ENCODE measurements around the gene UBE2G1. TPM values are rescaled to one million over a fixed set of nuclear protein-coding genes. Genes with fewer than 3 reads are reported as not detected.

The UBE2G1 gene
- total and polyA plus RNA-seq, 4 donors: 19.9 to 25.3 (median 21.3) TPM

GRCh38 chr17:4319221-4319620 lies 47.3 kb downstream of the UBE2G1 start:
- 96% methylated on average over 4 of the region's 4 CpGs for WGBS
- no peak for DNase-seq (ENCODE audit: low spot score)
- H3K4me3 ChIP-seq (ENCODE audit: low read depth in 1 of 3, low read length in 3 of 3): no peak overlapping the region
- TF ChIP-seq EGR1 (IDR thresholded peaks at IDR 0.05; ENCODE audit: low read depth in 2 of 2): no peak
- no peak for TF ChIP-seq CTCF (IDR thresholded peaks at IDR 0.05; ENCODE audit: low read depth, low read length, missing input control)
- TF ChIP-seq RXRA (IDR thresholded peaks at IDR 0.05): no peak
- TF ChIP-seq HNF4A (conservative IDR thresholded peaks at IDR 0.05): no peak
- no peak for TF ChIP-seq NR2F2 (IDR thresholded peaks at IDR 0.05)
- no peak for TF ChIP-seq MAX (IDR thresholded peaks at IDR 0.05)
- TF ChIP-seq ZBTB33 (IDR thresholded peaks at IDR 0.05): no peak
- no peak for TF ChIP-seq RAD21 (IDR thresholded peaks at IDR 0.05)
- peaks cover 0 to 23% (median 8%) of the 10 kb centered on the region in 4 donors for H3K4me1 ChIP-seq (ENCODE audit: control insufficient read depth in 4 of 4, insufficient read depth in 4 of 4, low read length in 3 of 4)
- H3K27ac ChIP-seq (ENCODE audit: low read depth in 1 of 2, low read length in 2 of 2): no peak overlapping the region
- H3K27me3 ChIP-seq (ENCODE audit: control insufficient read depth in 4 of 4, insufficient read depth in 4 of 4, low read length in 3 of 4): no peaks in the 10 kb centered on the region
- H3K9me3 ChIP-seq (ENCODE audit: control insufficient read depth in 4 of 4, low read length in 3 of 4): no peaks in the 10 kb centered on the region
- H3K9ac ChIP-seq (ENCODE audit: low read depth in 1 of 2, low read length in 2 of 2): no peak overlapping the region
- no peaks in the 10 kb centered on the region for H3K36me3 ChIP-seq (ENCODE audit: control insufficient read depth in 4 of 4, insufficient read depth in 3 of 4, low read depth in 1 of 4, low read length in 3 of 4)

- peaks cover 5 to 28% (median 8%) of the 10 kb centered on the region in 4 donors for H3K4me1 ChIP-seq (ENCODE audit: control insufficient read depth in 4 of 4, insufficient read depth in 4 of 4, low read length in 3 of 4)
- DNase-seq (ENCODE audit: low spot score): no peak
- no peak overlapping the region for H3K27ac ChIP-seq (ENCODE audit: low read depth in 1 of 2, low read length in 2 of 2)
- H3K4me3 ChIP-seq (ENCODE audit: low read depth in 1 of 3, low read length in 3 of 3): no peak overlapping the region
- H3K9ac ChIP-seq (ENCODE audit: low read depth in 1 of 2, low read length in 2 of 2): no peak overlapping the region
- TF ChIP-seq GABPA (IDR thresholded peaks at IDR 0.05 in 1 of 2, conservative IDR thresholded peaks at IDR 0.05 in 1 of 2): no peak
- no peak for TF ChIP-seq SP1 (IDR thresholded peaks at IDR 0.05)
- TF ChIP-seq FOXA2 (IDR thresholded peaks at IDR 0.05): no peak
- TF ChIP-seq TAF1 (conservative IDR thresholded peaks at IDR 0.05): no peak
- no peak for TF ChIP-seq HNF4A (conservative IDR thresholded peaks at IDR 0.05)
- no peak for TF ChIP-seq REST (IDR thresholded peaks at IDR 0.05)
- TF ChIP-seq RXRA (IDR thresholded peaks at IDR 0.05): no peak
- TF ChIP-seq ZBTB33 (IDR thresholded peaks at IDR 0.05): no peak
- no peak for TF ChIP-seq RAD21 (IDR thresholded peaks at IDR 0.05)
- no peak for TF ChIP-seq FOXA1 (IDR thresholded peaks at IDR 0.05)
- TF ChIP-seq CTCF (IDR thresholded peaks at IDR 0.05; ENCODE audit: low read depth, low read length, missing input control): no peak
- TF ChIP-seq JUND (IDR thresholded peaks at IDR 0.05): no peak
- TF ChIP-seq EGR1 (IDR thresholded peaks at IDR 0.05; ENCODE audit: low read depth in 2 of 2): no peak
- no peak for TF ChIP-seq MAX (IDR thresholded peaks at IDR 0.05)
- no peak for TF ChIP-seq NR2F2 (IDR thresholded peaks at IDR 0.05)
- no peak for TF ChIP-seq YY1 (IDR thresholded peaks at IDR 0.05)
- TF ChIP-seq ATF3 (IDR thresholded peaks at IDR 0.05): no peak
- no peak for TF ChIP-seq HNF4G (IDR thresholded peaks at IDR 0.05)
- H3K27me3 ChIP-seq (ENCODE audit: control insufficient read depth in 4 of 4, insufficient read depth in 4 of 4, low read length in 3 of 4): no peaks in the 10 kb centered on the region
- WGBS: 84% methylated on average over 3 of the region's 3 CpGs
- no peaks in the 10 kb centered on the region for H3K36me3 ChIP-seq (ENCODE audit: control insufficient read depth in 4 of 4, insufficient read depth in 3 of 4, low read depth in 1 of 4, low read length in 3 of 4)
- no peaks in the 10 kb centered on the region for H3K9me3 ChIP-seq (ENCODE audit: control insufficient read depth in 4 of 4, low read length in 3 of 4)
Observed at GRCh38 chr17:4318596-4318995, 47.9 kb downstream of the UBE2G1 start.

Data from liver (tissue), 9 donors.